Activated CD4-positive, alpha-beta T cell treated with anti-CD3 and anti-CD28 coated beads, Interleukin-2, amount 10 ng/mL, durations not matched to agents 7 days and 5 days (primary cell): Measurements from ENCODE around the gene PFDN6. TPM values are rescaled to one million over a fixed set of nuclear protein-coding genes. Genes with fewer than 3 reads are reported as not detected.
"Not testable (repeated sequence)": the region's sequence is repeated elsewhere in the genome, so short reads cannot be mapped to it uniquely, and the experiment has no call there.

Experiments used
- CTCF ChIA-PET: fragments of 350-600 bp; sonication (Branson Sonifier 250); formaldehyde crosslinking; loops from one replicate; lab custom pipeline; 2021; ENCODE audit warnings: antibody characterized with exemption; lab: Charles Lee
- POLR2A ChIA-PET: fragments of 350-600 bp; sonication (Branson Sonifier 250); formaldehyde crosslinking; loops from one replicate; lab custom pipeline; 2021; ENCODE audit warnings: antibody characterized with exemption; lab: Charles Lee
- DNase-seq: peaks from one replicate; pipeline ENCODE4 v3.0.0-alpha.2; 2020
- H3K27ac Mint-ChIP-seq: one replicate; pipeline ENCODE4 v1.8.0; 2021; ENCODE audit warnings: mild to moderate bottlenecking, moderate library complexity, mixed read lengths
- H3K27me3 Mint-ChIP-seq: one replicate; pipeline ENCODE4 v1.8.0; 2021; ENCODE audit warnings: mixed read lengths
- H3K36me3 Mint-ChIP-seq: one replicate; pipeline ENCODE4 v1.8.0; 2021; ENCODE audit warnings: low read depth, mixed read lengths
- H3K4me1 Mint-ChIP-seq: one replicate; pipeline ENCODE4 v1.8.0; 2021; ENCODE audit warnings: mixed read lengths
- H3K4me3 Mint-ChIP-seq: one replicate; pipeline ENCODE4 v1.8.0; 2021; ENCODE audit warnings: mild to moderate bottlenecking, moderate library complexity, mixed read lengths
- H3K9me3 Mint-ChIP-seq: one replicate; pipeline ENCODE4 v1.8.0; 2021; ENCODE audit warnings: mixed read lengths
- total RNA-seq, 2 experiments: library from RNA; stranded (reverse); gene quantifications; one replicate each; pipeline ENCODE4 v1.2.3, GENCODE V29; 2021

The PFDN6 gene
- total RNA-seq, 2 experiments from 2014 or later = 57.0 to 67.2 TPM

- peaks cover 61% of the 10 kb centered on the region for H3K36me3 Mint-ChIP-seq
- CTCF ChIA-PET = interaction anchor here (0.8 to 2.6 kb wide), 13 partner anchors 12 to 438 kb away, joined by 3 to 19 read pairs (median 5); partner anchors contain the start of genes PFDN6, RGL2, TAP2 and WDR46
- H3K4me1 Mint-ChIP-seq = peaks cover 69% of the 10 kb centered on the region
- H3K27me3 Mint-ChIP-seq = no peaks in the 10 kb centered on the region
- POLR2A ChIA-PET = interaction anchor here (1.3 to 1.5 kb wide), 2 partner anchors 12 to 23 kb away, joined by 8 to 11 read pairs; partner anchors contain the start of genes PFDN6, RGL2 and WDR46
- no peaks in the 10 kb centered on the region for H3K9me3 Mint-ChIP-seq
- peak overlapping the region; percentile 95 for H3K4me3 Mint-ChIP-seq
- no peak for DNase-seq
- peak overlapping the region; percentile 91 for H3K27ac Mint-ChIP-seq
Measured at GRCh38 chr6:33276581-33276863, 12.9 kb upstream of the PFDN6 start.

GRCh38 chr6:33276864-33277662, 12.3 kb upstream of the PFDN6 start, which contains the start of gene B3GALT4:
B3GALT4 (plus strand) TSS chr6:33277123; CDS start chr6:33277420, 297 bp downstream.
- CTCF ChIA-PET = interaction anchor here (0.6 to 2.6 kb wide), 18 partner anchors 11 to 438 kb away, joined by 3 to 19 read pairs (median 5); partner anchors contain the start of genes PFDN6, RGL2, TAP2 and WDR46
- Mint-ChIP-seq H3K4me1 (peaks cover 69% of the 10 kb centered on the region), H3K36me3 (peaks cover 61% of the 10 kb centered on the region)

DNA sequence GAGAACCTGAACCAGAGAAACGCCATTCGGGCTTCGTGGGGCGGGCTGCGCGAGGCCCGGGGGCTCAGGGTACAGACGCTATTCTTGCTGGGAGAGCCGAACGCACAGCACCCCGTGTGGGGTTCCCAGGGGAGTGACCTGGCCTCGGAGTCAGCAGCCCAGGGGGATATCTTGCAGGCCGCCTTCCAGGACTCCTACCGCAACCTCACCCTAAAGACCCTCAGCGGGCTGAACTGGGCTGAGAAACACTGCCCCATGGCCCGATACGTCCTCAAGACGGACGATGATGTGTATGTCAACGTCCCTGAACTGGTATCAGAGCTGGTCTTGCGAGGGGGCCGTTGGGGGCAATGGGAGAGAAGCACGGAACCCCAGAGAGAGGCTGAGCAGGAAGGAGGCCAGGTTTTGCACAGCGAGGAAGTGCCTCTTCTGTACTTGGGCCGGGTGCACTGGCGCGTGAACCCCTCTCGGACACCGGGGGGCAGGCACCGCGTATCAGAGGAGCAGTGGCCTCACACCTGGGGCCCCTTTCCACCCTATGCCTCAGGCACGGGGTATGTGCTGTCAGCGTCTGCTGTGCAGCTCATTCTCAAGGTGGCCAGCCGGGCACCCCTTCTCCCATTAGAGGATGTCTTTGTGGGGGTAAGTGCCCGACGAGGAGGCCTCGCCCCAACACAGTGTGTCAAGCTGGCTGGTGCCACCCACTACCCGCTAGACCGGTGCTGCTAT, 11.6 kb upstream of the PFDN6 start:
- no peaks in the 10 kb centered on the region for H3K9me3 Mint-ChIP-seq
- H3K27me3 Mint-ChIP-seq = no peaks in the 10 kb centered on the region
- peak overlapping the region; percentile 97 for H3K27ac Mint-ChIP-seq
- H3K36me3 Mint-ChIP-seq = peaks cover 61% of the 10 kb centered on the region
- CTCF ChIA-PET = interaction anchor here (0.6 to 2.6 kb wide), 16 partner anchors 10 to 439 kb away, joined by 3 to 19 read pairs (median 5); partner anchors contain the start of genes PFDN6, RGL2, TAP2 and WDR46
- H3K4me3 Mint-ChIP-seq = peak overlapping the region; percentile 95
- DNase-seq = peak; percentile 46
- peaks cover 64% of the 10 kb centered on the region for H3K4me1 Mint-ChIP-seq
- POLR2A ChIA-PET = interaction anchor here (1.0 to 1.5 kb wide), 4 partner anchors 11 to 29 kb away, joined by 3 to 11 read pairs (median 6); partner anchors contain the start of genes PFDN6, RGL2 and WDR46

More at GRCh38 chr6:33276864-33277662, 12.3 kb upstream of the PFDN6 start, which contains the start of gene B3GALT4:
- H3K27me3 Mint-ChIP-seq = no peaks in the 10 kb centered on the region
- H3K4me3 Mint-ChIP-seq = peak within 1 kb of the TSS; percentile 95
- DNase-seq = peak; percentile 79
- peak within 1 kb of the TSS; percentile 97 for H3K27ac Mint-ChIP-seq
- POLR2A ChIA-PET = interaction anchor here (0.6 to 1.5 kb wide), 5 partner anchors 12 to 68 kb away, joined by 3 to 11 read pairs (median 4); partner anchors contain the start of genes PFDN6, RGL2 and WDR46
- H3K9me3 Mint-ChIP-seq = no peaks in the 10 kb centered on the region

DNA sequence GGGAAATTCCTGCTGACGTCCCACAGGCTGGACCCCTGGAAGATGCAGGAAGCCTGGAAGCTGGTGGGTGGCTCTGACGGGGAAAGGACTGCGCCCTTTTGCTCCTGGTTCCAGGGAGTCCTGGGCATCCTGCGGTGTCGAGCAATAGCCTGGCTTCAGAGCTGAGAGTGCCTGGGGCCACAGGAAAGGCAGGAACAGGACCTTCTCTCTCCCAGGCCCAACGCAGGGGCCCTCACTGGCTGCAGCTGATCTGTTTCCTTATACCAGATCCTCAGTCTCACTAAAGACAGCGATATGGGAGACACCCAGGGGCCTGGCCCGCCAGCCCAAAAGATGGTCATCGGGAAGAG, 11.0 kb upstream of the PFDN6 start:
- peak overlapping the region; percentile 97 for H3K27ac Mint-ChIP-seq
- peaks cover 58% of the 10 kb centered on the region for H3K4me1 Mint-ChIP-seq
- DNase-seq = no peak
- H3K4me3 Mint-ChIP-seq = peak overlapping the region; percentile 95
- POLR2A ChIA-PET = no interaction called here
- peaks cover 57% of the 10 kb centered on the region for H3K36me3 Mint-ChIP-seq
- CTCF ChIA-PET = interaction anchor here (0.7 to 2.6 kb wide), 7 partner anchors 10 to 113 kb away, joined by 3 to 19 read pairs (median 11); partner anchors contain the start of genes PFDN6, RGL2 and WDR46
- no peaks in the 10 kb centered on the region for H3K9me3 Mint-ChIP-seq
- no peaks in the 10 kb centered on the region for H3K27me3 Mint-ChIP-seq

- peaks cover 53% of the 10 kb centered on the region for H3K36me3 Mint-ChIP-seq
- no peaks in the 10 kb centered on the region for H3K27me3 Mint-ChIP-seq
- H3K9me3 Mint-ChIP-seq = no peaks in the 10 kb centered on the region
- H3K27ac Mint-ChIP-seq = peak overlapping the region; percentile 97
- ChIA-PET CTCF (interaction anchor here (0.6 to 2.6 kb wide), 4 partner anchors 9 to 112 kb away, joined by 3 to 19 read pairs (median 6); partner anchors contain the start of genes PFDN6, RGL2 and WDR46), POLR2A (no interaction called here)
- DNase-seq = no peak
- H3K4me3 Mint-ChIP-seq = peak overlapping the region; percentile 95
- H3K4me1 Mint-ChIP-seq = peaks cover 54% of the 10 kb centered on the region
Measured at GRCh38 chr6:33278810-33279209, 10.6 kb upstream of the PFDN6 start.

DNA sequence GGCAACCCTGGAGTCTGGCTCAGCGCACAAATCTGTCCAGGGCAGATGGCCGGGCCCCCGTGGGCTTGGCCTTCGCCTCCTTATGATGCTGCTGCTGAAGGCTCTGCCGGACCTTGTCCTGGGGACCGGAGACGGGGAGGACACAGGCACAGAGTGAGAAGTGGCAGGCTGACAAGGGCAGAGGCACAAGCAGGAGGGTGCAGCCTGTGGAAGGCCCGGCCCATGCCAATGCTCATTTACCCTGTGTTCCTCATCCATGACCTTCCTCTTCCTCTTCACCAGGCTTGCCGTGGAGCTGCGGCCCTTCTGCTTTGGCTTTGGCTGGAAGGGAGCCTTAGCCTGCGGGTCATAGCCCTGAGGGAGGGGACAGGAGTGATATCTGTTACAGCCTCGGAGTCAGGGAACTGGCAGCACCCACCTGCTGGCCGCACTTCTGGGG, 10.1 kb upstream of the PFDN6 start:
- CTCF ChIA-PET = interaction anchor here (0.6 to 2.6 kb wide), 3 partner anchors 9 to 79 kb away, joined by 3 to 19 read pairs (median 3); partner anchors contain the start of genes PFDN6 and WDR46
- no peak for DNase-seq
- Mint-ChIP-seq H3K4me1 (peaks cover 52% of the 10 kb centered on the region), H3K27ac (no peak overlapping the region), H3K4me3 (no peak overlapping the region), H3K27me3 (no peaks in the 10 kb centered on the region), H3K9me3 (no peaks in the 10 kb centered on the region), H3K36me3 (peaks cover 51% of the 10 kb centered on the region)
- POLR2A ChIA-PET = no interaction called here

GRCh38 chr6:33279971-33280511, 9.4 kb upstream of the PFDN6 start:
- H3K4me1 Mint-ChIP-seq = peaks cover 45% of the 10 kb centered on the region
- H3K36me3 Mint-ChIP-seq = peaks cover 46% of the 10 kb centered on the region
- H3K4me3 Mint-ChIP-seq = no peak overlapping the region
- H3K9me3 Mint-ChIP-seq = no peaks in the 10 kb centered on the region
- no peaks in the 10 kb centered on the region for H3K27me3 Mint-ChIP-seq
- peak overlapping the region; percentile 46 for H3K27ac Mint-ChIP-seq
- ChIA-PET POLR2A (no interaction called here), CTCF (interaction anchor here (0.6 kb wide), 1 partner anchor 78 kb away, joined by 3 read pairs; no protein-coding TSS in a partner anchor)
- DNase-seq = no peak

DNA sequence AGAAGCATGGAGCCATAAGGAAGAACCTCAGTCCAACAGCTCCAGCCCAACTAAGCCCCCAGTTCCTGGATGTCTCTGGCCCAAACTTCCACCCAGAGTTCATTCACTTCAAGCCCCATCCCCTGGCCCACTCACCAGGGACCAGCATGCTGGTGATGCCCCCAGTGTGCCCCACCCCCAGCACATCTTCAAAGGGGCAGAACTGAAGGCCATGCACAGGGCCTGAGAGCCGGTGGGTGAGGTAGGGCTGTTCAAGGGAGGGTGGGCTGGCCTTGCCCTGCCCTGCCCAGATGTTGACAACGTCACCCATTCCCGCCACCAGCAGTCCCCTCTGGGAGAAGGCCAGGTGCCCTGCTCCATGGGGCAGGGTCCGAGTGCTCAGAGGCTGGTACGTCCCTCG, 8.9 kb upstream of the PFDN6 start:
- ChIA-PET POLR2A (no interaction called here), CTCF (interaction anchor here (1.1 kb wide), 1 partner anchor 9 kb away, joined by 5 read pairs; the partner anchor contains the start of genes PFDN6 and WDR46)
- no peaks in the 10 kb centered on the region for H3K27me3 Mint-ChIP-seq
- H3K4me3 Mint-ChIP-seq = no peak overlapping the region
- DNase-seq = no peak
- peak overlapping the region; percentile 46 for H3K27ac Mint-ChIP-seq
- peaks cover 41% of the 10 kb centered on the region for H3K36me3 Mint-ChIP-seq
- no peaks in the 10 kb centered on the region for H3K9me3 Mint-ChIP-seq
- H3K4me1 Mint-ChIP-seq = peaks cover 40% of the 10 kb centered on the region

DNA sequence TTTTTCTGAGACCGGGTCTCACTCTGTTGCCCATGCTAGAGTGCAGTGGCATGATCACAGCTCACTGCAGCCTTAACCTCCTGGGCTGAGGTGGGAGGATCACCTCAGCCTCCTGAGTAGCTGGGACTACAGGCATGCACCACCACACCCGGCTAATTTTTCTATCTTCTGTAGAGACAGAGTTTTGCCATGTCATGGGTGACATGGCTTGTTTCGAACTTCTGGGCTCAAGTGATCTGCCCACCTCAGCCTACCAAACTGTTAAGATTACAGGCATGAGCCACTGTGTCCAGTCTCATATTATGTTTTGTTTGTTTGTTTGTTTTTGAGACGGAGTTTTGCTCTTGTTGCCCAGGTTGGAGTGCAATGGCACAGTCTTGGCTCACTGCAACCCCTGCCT, 4.2 kb upstream of the PFDN6 start:
- peaks cover 36% of the 10 kb centered on the region for H3K36me3 Mint-ChIP-seq
- POLR2A ChIA-PET, CTCF ChIA-PET, H3K4me3 Mint-ChIP-seq, H3K9me3 Mint-ChIP-seq, DNase-seq, H3K27ac Mint-ChIP-seq, H3K27me3 Mint-ChIP-seq: not testable (repeated sequence)
- H3K4me1 Mint-ChIP-seq = peaks cover 38% of the 10 kb centered on the region

DNA sequence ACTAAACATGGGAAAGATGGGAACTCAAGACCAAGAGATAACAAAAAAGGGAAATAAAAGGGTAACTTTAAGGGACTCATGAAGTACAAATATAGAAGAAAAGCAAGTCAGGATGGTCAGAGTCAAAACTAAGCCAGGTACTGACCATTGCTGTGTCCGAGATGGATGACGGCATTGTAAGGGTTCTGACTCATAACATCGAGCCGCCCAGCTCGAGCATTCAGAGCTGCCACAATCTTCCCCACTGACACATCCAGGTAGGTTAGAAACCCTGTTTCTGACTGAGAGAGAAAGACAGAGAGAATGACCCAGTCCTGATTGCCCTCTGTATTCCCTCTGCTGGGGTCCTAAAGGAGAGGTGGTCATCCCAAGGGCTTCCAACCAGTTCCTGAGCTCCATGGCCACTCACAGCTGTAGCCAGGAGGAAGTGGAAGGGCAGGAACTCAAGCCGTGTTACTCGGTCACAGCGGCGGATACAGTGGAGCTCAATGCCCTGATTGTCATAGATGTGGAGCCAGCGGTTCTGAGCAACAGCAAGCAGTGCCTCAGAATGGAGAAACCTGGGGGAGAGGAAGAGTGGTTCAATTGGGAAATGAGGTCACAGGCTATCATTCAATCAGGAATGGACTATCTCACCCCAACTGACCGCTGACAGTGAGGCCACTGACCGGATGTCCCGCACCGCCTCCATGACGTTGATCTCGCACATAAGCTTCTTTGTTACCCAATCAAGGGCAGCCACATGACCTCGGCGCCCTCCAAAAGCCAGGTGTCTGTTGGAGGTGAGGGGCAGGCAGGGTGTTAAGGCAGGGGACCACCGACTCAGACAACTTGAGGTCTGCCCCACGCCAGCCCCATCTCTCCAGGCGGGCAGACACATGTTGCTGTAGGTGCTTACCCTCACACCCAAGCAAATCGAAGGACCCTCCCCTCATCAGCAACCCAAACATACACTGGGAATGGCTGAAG, 2.2 kb upstream of the PFDN6 start:
- H3K27me3 Mint-ChIP-seq = no peaks in the 10 kb centered on the region
- no peak overlapping the region for H3K27ac Mint-ChIP-seq
- peaks cover 44% of the 10 kb centered on the region for H3K4me1 Mint-ChIP-seq
- ChIA-PET CTCF (interaction anchor here (0.6 to 2.7 kb wide), 4 partner anchors 9 to 134 kb away, joined by 3 to 19 read pairs (median 9); partner anchors contain the start of genes B3GALT4, RPS18 and VPS52), POLR2A (interaction anchor here (0.7 kb wide), 1 partner anchor 195 kb away, joined by 3 read pairs; no protein-coding TSS in a partner anchor)
- no peak for DNase-seq
- peak overlapping the region; percentile 96 for H3K4me3 Mint-ChIP-seq
- peaks cover 36% of the 10 kb centered on the region for H3K36me3 Mint-ChIP-seq
- no peaks in the 10 kb centered on the region for H3K9me3 Mint-ChIP-seq
